SW 1271 (cell line): ENCODE results near the gene PYGL.
"Not testable (repeated sequence)": the region's sequence is repeated elsewhere in the genome, so short reads cannot be mapped to it uniquely, and the experiment has no call there.

Source experiments
- DNase-seq, 2 experiments: peaks; one replicate each; lab custom pipeline; 2025; lab: John Stamatoyannopoulos, UW

The PYGL gene

GRCh38 chr14:50928002-50928635, 16.2 kb downstream of the PYGL start:
- DNase-seq, result no peak

GRCh38 chr14:50926851-50927386, 17.4 kb downstream of the PYGL start:
- no peak for DNase-seq

- no peak for DNase-seq
These were observed 19.4 kb downstream of the PYGL start for GRCh38 chr14:50924843-50925242.

GRCh38 chr14:50924236-50924635, 20.0 kb downstream of the PYGL start:
- DNase-seq, result no peak

GRCh38 chr14:50922803-50923202, 21.5 kb downstream of the PYGL start:
- no peak for DNase-seq

GRCh38 chr14:50920482-50921230, 23.6 kb downstream of the PYGL start:
- DNase-seq, result peak in 1 of 2 experiments; percentile 20

- DNase-seq, result not testable (repeated sequence)
These were observed 24.8 kb downstream of the PYGL start for GRCh38 chr14:50919524-50919923.

- no peak for DNase-seq
These were observed 26.8 kb downstream of the PYGL start for GRCh38 chr14:50917449-50917848.

GRCh38 chr14:50910495-50911420, 33.5 kb downstream of the PYGL start:
- no peak for DNase-seq

- no peak for DNase-seq
These were observed 37.8 kb downstream of the PYGL start for GRCh38 chr14:50906326-50907065.

GRCh38 chr14:50904719-50905118, 39.6 kb downstream of the PYGL start:
- DNase-seq, result no peak

GRCh38 chr14:50901361-50901760, 42.9 kb downstream of the PYGL start:
- no peak for DNase-seq

- no peak for DNase-seq
These were observed 46.6 kb downstream of the PYGL start for GRCh38 chr14:50897658-50898175.

GRCh38 chr14:50897005-50897404, 47.3 kb downstream of the PYGL start:
- DNase-seq, result not testable (repeated sequence)

- DNase-seq, result not testable (repeated sequence)
These were observed 47.9 kb downstream of the PYGL start for GRCh38 chr14:50896421-50896820.

GRCh38 chr14:50892255-50892654, 52.0 kb downstream of the PYGL start:
- no peak for DNase-seq

GRCh38 chr14:50887476-50887875, 56.8 kb downstream of the PYGL start:
- no peak for DNase-seq

- DNase-seq, result no peak
These were observed 60.5 kb downstream of the PYGL start for GRCh38 chr14:50883827-50884197.

GRCh38 chr14:50882932-50883826, 61.1 kb downstream of the PYGL start:
- no peak for DNase-seq

GRCh38 chr14:50875359-50876070, 68.8 kb downstream of the PYGL start:
- DNase-seq, result no peak
